Measurements from ENCODE around the gene RBFOX2.

DNA sequence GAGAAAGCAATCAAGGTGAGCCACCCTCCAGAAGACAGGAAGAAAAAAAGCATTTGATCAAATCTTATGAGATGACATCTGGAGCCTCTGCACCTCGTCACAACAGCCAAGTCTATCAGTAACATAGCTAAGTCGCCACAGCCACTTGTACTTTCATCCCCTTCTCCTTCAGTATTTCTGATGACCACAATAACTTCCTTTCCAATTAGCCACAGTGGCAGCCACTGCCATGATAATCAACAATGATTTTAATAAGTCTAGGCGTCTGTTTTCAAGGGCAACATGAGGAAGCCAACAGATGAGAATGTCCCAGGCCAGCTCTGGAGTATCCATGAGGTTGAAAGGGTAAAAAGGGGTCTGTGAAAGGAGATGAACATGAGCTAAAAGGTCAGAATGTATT is 29.9 kb downstream of the RBFOX2 start:
- TF ChIP-seq, protein P1, sequence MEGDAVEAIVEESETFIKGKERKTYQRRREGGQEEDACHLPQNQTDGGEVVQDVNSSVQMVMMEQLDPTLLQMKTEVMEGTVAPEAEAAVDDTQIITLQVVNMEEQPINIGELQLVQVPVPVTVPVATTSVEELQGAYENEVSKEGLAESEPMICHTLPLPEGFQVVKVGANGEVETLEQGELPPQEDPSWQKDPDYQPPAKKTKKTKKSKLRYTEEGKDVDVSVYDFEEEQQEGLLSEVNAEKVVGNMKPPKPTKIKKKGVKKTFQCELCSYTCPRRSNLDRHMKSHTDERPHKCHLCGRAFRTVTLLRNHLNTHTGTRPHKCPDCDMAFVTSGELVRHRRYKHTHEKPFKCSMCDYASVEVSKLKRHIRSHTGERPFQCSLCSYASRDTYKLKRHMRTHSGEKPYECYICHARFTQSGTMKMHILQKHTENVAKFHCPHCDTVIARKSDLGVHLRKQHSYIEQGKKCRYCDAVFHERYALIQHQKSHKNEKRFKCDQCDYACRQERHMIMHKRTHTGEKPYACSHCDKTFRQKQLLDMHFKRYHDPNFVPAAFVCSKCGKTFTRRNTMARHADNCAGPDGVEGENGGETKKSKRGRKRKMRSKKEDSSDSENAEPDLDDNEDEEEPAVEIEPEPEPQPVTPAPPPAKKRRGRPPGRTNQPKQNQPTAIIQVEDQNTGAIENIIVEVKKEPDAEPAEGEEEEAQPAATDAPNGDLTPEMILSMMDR (IDR thresholded peaks at IDR 0.05), result no peak
- TF ChIP-seq POLR2A (IDR thresholded peaks at IDR 0.05), result no peak

Data from Peyer's patch (tissue), 4 donors.